GM23248 (cell line): ENCODE results near the gene CDA.

Source experiments
- EZH2 ChIP-seq: fragments of 200-600 bp; sonication (generic); IDR thresholded peaks from 2 replicates; pipeline ENCODE4 v1.6.1; 2018; ENCODE audit warnings: antibody characterized with exemption, mild to moderate bottlenecking; ENCODE audit not compliant: insufficient read depth, poor library complexity, severe bottlenecking
- EZH2phosphoT487 ChIP-seq: fragments of 200-600 bp; sonication (generic); IDR thresholded peaks from 2 replicates; pipeline ENCODE4 v1.6.1; 2018; ENCODE audit warnings: antibody characterized with exemption, moderate library complexity, mild to moderate bottlenecking, low read depth; ENCODE audit not compliant: insufficient read depth

GRCh38 chr1:20648946-20649345 lies 60.0 kb downstream of the CDA start:
- no peak for TF ChIP-seq EZH2
- no peak for TF ChIP-seq EZH2phosphoT487
